A549 (cell line): ENCODE data around the gene JOSD1. TPM values are rescaled to one million over a fixed set of nuclear protein-coding genes. Genes with fewer than 3 reads are reported as not detected.

Experiments
- ATAC-seq, 2 experiments: fragments of 200-7000 bp in 1 of 2; fragments of >200 bp in 1 of 2; cut with Nextera tagmentation in 1 of 2; cut with Tn5 transposase in 1 of 2; 3 replicates each; pipeline versions ENCODE4 v1.8.0 to v1.9.1; 2018 to 2020; ENCODE audit warnings: mild to moderate bottlenecking in 1 of 2, moderate library complexity in 1 of 2
- CTCF ChIA-PET: fragments of 300-600 bp; sonication (Branson Sonifier 250); formaldehyde crosslinking; extraction: SDS; loops from one replicate; lab custom pipeline; 2021; ENCODE audit warnings: antibody characterized with exemption, inconsistent platforms; lab: Yijun Ruan, JAX
- POLR2A ChIA-PET: fragments of 350-600 bp; formaldehyde crosslinking; extraction: SDS; loops from one replicate; lab custom pipeline; 2021; ENCODE audit warnings: antibody characterized with exemption, inconsistent platforms; lab: Yijun Ruan, JAX
- DNase-seq, 2 experiments: peaks; one replicate each; pipeline versions ENCODE4 v3.0.0 to v3.0.0-alpha.2; 2011 to 2016; ENCODE audit warnings: low read depth in 1 of 2, low spot score in 1 of 2
- FAIRE-seq: peaks from 2 replicates; lab custom pipeline; 2011; peaks lifted over from hg19 to GRCh38; lab: Jason Lieb, UNC
- H3K27ac ChIP-seq, 2 experiments: fragments of >200 bp; sonication (Bioruptor Twin); formaldehyde crosslinking; 3 replicates each; pipeline ENCODE4 v1.5.1; 2016 to 2017
- H3K4me1 ChIP-seq: fragments of >200 bp; sonication (Bioruptor Twin); formaldehyde crosslinking; 3 replicates; pipeline ENCODE4 v1.6.1; 2016
- H3K4me2 ChIP-seq: fragments of >200 bp; sonication (Bioruptor Twin); formaldehyde crosslinking; 3 replicates; pipeline ENCODE4 v1.6.1; 2016
- H3K4me3 ChIP-seq: fragments of >200 bp; sonication (Bioruptor Twin); formaldehyde crosslinking; 3 replicates; pipeline ENCODE4 v1.5.1; 2016
- H3K9me3 ChIP-seq: fragments of >200 bp; sonication (Bioruptor Twin); formaldehyde crosslinking; 3 replicates; pipeline ENCODE4 v1.6.1; 2016
- BHLHE40 ChIP-seq: IDR thresholded peaks from 2 replicates; pipeline ENCODE4 v1.6.1; 2012; ENCODE audit warnings: low read depth, low read length, inconsistent platforms
- CEBPB ChIP-seq, 2 experiments: fragments of >200 bp in 1 of 2; sonication (Bioruptor Twin) in 1 of 2; formaldehyde crosslinking in 1 of 2; IDR thresholded peaks; 2 replicates each; pipeline ENCODE4 v1.6.1; 2012 to 2016
- CHD2 ChIP-seq: fragments of 150-350 bp; IDR thresholded peaks from 2 replicates; pipeline ENCODE4 v1.6.1; 2014; ENCODE audit warnings: low read length; ENCODE audit not compliant: partially characterized antibody
- FOSB ChIP-seq: fragments of 250-450 bp; sonication (Bioruptor Pico); IDR thresholded peaks from 2 replicates; pipeline ENCODE4 v1.5.0; 2020; ENCODE audit warnings: mild to moderate bottlenecking, moderate library complexity
- FOSL2 ChIP-seq, 2 experiments: fragments of 450-650 bp in 1 of 2; fragments of >200 bp in 1 of 2; sonication (Bioruptor Twin) in 1 of 2; formaldehyde crosslinking; IDR thresholded peaks; 2 replicates each; pipeline versions ENCODE4 v1.5.0 to v1.6.1; 2016 to 2020; ENCODE audit warnings: mild to moderate bottlenecking in 1 of 2, moderate library complexity in 1 of 2
- HES2 ChIP-seq: fragments of >200 bp; sonication (Bioruptor Twin); formaldehyde crosslinking; IDR thresholded peaks from 2 replicates; pipeline ENCODE4 v1.6.1; 2016
- HEYL ChIP-seq: fragments of 250-450 bp; sonication (Bioruptor Pico); IDR thresholded peaks from 2 replicates; pipeline ENCODE4 v1.8.0; 2021; ENCODE audit warnings: mild to moderate bottlenecking, moderate library complexity
- MAFK ChIP-seq: fragments of 450-650 bp; IDR thresholded peaks from 2 replicates; pipeline ENCODE4 v1.6.1; 2014; ENCODE audit not compliant: partially characterized antibody
- MAZ ChIP-seq: fragments of 150-350 bp; IDR thresholded peaks from 2 replicates; pipeline ENCODE4 v1.6.1; 2014; ENCODE audit warnings: antibody characterized with exemption, low read depth, low read length, borderline replicate concordance
- NPAS2 ChIP-seq: fragments of 250-450 bp; sonication (Bioruptor Pico); IDR thresholded peaks from 2 replicates; pipeline ENCODE4 v1.8.0; 2022; ENCODE audit warnings: mild to moderate bottlenecking, moderate library complexity, borderline replicate concordance
- NR3C1 ChIP-seq: fragments of >200 bp; sonication (Bioruptor Twin); formaldehyde crosslinking; IDR thresholded peaks from 3 replicates; pipeline ENCODE4 v1.6.1; 2017
- PBX3 ChIP-seq: IDR thresholded peaks from 2 replicates; pipeline ENCODE4 v1.6.1; 2012
- RAD21 ChIP-seq, 2 experiments: fragments of >200 bp in 1 of 2; sonication (Bioruptor Twin) in 1 of 2; formaldehyde crosslinking in 1 of 2; IDR thresholded peaks in 1 of 2; conservative IDR thresholded peaks in 1 of 2; 2 replicates in 1 of 2; 3 replicates in 1 of 2; pipeline ENCODE4 v1.6.1; 2012 to 2018; ENCODE audit warnings: inconsistent platforms in 1 of 2
- RCOR1 ChIP-seq: fragments of 150-350 bp; IDR thresholded peaks from 2 replicates; pipeline ENCODE4 v1.6.1; 2014; ENCODE audit warnings: antibody characterized with exemption, low read length, low read depth
- USF2 ChIP-seq: fragments of 450-650 bp; IDR thresholded peaks from 2 replicates; pipeline ENCODE4 v1.6.1; 2014; ENCODE audit warnings: antibody characterized with exemption
- ZC3H11A ChIP-seq: fragments of 450-650 bp; IDR thresholded peaks from 2 replicates; pipeline ENCODE4 v1.6.1; 2014; ENCODE audit warnings: antibody characterized with exemption, mild to moderate bottlenecking
- ZFP36 ChIP-seq: fragments of 450-650 bp; IDR thresholded peaks from 2 replicates; pipeline ENCODE4 v1.6.1; 2014; ENCODE audit warnings: borderline replicate concordance; ENCODE audit not compliant: partially characterized antibody
- ZSCAN20 ChIP-seq: fragments of 250-450 bp; sonication (Bioruptor Pico); IDR thresholded peaks from 2 replicates; pipeline ENCODE4 v1.8.0; 2022; ENCODE audit warnings: mild to moderate bottlenecking, moderate library complexity
- WGBS: methylation state at CpG from one replicate; pipeline ENCODE4 v1.1.6; 2017; ENCODE audit errors: missing lambda C conversion rate; 5-methylcytosine and 5-hydroxymethylcytosine counted together
- polyA plus RNA-seq, 4 experiments: library from polyadenylated mRNA; depleted of rRNA in 3 of 4; stranded (reverse); fragments of >200 nt; fragmentation: RNase III in 1 of 4; extraction: RNeasy Plus Mini Kit Qiagen cat#74134 plus additional on column Dnase treatment in 1 of 4; gene quantifications; 2 replicates in 3 of 4; 3 replicates in 1 of 4; pipeline ENCODE4 v1.2.3, GENCODE V29; 2011 to 2017
- TF ChIP-seq, protein P1 (sequence below): fragments of >200 bp; sonication (Bioruptor Twin); formaldehyde crosslinking; IDR thresholded peaks from 3 replicates; pipeline ENCODE4 v1.5.1; 2016
- TF ChIP-seq, protein P2 (sequence below): fragments of 250-450 bp; sonication (Bioruptor Pico); IDR thresholded peaks from 2 replicates; pipeline ENCODE4 v1.5.0; 2021; ENCODE audit warnings: mild to moderate bottlenecking, moderate library complexity, borderline replicate concordance

The JOSD1 gene
- polyA plus RNA-seq, 2 of the 4 experiments (the other 2 are of a cell fraction): 29.7 to 37.5 TPM

DNA sequence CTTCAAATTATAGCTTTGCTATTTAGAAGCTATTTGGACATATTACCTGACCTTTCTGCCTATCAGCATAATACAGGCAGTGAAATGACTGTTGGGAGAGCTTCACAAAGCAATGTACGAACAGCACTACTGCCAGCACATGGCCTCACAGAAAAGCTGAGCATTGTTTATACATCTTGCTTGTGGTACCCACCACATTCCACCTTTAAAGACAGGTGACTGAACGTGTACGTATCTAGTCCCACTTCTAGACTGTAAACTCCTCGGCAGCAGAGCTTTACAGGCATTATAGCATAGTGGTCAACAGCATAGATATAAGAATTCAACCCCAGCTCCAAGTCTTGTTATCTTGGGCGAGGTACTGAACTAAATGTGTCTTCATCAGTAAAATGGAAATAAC is 1.6 kb downstream of the JOSD1 start:
- H3K27ac ChIP-seq: peak overlapping the region; percentile 96 to 99
- ChIA-PET CTCF (interaction anchor here (1.6 to 5.6 kb wide), 2 partner anchors 17 to 19 kb away, joined by 4 to 47 read pairs; partner anchors contain the start of gene TOMM22), POLR2A (interaction anchor here (0.6 to 2.9 kb wide), 2 partner anchors 17 to 208 kb away, joined by 6 to 12 read pairs; partner anchors contain the start of gene TOMM22)
- H3K4me3 ChIP-seq: peak overlapping the region; percentile 88
- peaks cover 53% of the 10 kb centered on the region for H3K4me1 ChIP-seq
- TF ChIP-seq ZFP36: no peak
- TF ChIP-seq CEBPB (IDR thresholded peaks at IDR 0.05): no peak
- TF ChIP-seq, protein P1, sequence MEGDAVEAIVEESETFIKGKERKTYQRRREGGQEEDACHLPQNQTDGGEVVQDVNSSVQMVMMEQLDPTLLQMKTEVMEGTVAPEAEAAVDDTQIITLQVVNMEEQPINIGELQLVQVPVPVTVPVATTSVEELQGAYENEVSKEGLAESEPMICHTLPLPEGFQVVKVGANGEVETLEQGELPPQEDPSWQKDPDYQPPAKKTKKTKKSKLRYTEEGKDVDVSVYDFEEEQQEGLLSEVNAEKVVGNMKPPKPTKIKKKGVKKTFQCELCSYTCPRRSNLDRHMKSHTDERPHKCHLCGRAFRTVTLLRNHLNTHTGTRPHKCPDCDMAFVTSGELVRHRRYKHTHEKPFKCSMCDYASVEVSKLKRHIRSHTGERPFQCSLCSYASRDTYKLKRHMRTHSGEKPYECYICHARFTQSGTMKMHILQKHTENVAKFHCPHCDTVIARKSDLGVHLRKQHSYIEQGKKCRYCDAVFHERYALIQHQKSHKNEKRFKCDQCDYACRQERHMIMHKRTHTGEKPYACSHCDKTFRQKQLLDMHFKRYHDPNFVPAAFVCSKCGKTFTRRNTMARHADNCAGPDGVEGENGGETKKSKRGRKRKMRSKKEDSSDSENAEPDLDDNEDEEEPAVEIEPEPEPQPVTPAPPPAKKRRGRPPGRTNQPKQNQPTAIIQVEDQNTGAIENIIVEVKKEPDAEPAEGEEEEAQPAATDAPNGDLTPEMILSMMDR: no peak
- TF ChIP-seq NPAS2: no peak
- no peak for TF ChIP-seq ZC3H11A
- no peak for TF ChIP-seq MAFK
- no peak for TF ChIP-seq BHLHE40
- TF ChIP-seq PBX3: no peak
- no peak for TF ChIP-seq NR3C1
- no peak for TF ChIP-seq FOSB (CRISPR knock-in tag)
- no peak for TF ChIP-seq RCOR1
- TF ChIP-seq MAZ: no peak
- no peak for TF ChIP-seq CHD2
- TF ChIP-seq HES2: no peak
- no peak for TF ChIP-seq FOSL2 (IDR thresholded peaks at IDR 0.05)
- TF ChIP-seq FOSL2 (CRISPR knock-in tag; IDR thresholded peaks at IDR 0.05): no peak
- TF ChIP-seq ZSCAN20 (CRISPR knock-in tag): no peak
- TF ChIP-seq RAD21 (conservative IDR thresholded peaks at IDR 0.05 in 1 of 2, IDR thresholded peaks at IDR 0.05 in 1 of 2): no peak
- no peak for TF ChIP-seq HEYL (CRISPR knock-in tag)
- TF ChIP-seq USF2: no peak
- TF ChIP-seq, protein P2, sequence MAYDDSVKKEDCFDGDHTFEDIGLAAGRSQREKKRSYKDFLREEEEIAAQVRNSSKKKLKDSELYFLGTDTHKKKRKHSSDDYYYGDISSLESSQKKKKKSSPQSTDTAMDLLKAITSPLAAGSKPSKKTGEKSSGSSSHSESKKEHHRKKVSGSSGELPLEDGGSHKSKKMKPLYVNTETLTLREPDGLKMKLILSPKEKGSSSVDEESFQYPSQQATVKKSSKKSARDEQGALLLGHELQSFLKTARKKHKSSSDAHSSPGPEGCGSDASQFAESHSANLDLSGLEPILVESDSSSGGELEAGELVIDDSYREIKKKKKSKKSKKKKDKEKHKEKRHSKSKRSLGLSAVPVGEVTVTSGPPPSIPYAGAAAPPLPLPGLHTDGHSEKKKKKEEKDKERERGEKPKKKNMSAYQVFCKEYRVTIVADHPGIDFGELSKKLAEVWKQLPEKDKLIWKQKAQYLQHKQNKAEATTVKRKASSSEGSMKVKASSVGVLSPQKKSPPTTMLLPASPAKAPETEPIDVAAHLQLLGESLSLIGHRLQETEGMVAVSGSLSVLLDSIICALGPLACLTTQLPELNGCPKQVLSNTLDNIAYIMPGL (CRISPR knock-in tag): no peak
- 79% methylated on average over 5 of the region's 5 CpGs for WGBS
- H3K9me3 ChIP-seq: no peaks in the 10 kb centered on the region
- no peak for DNase-seq
- FAIRE-seq: no peak
- ATAC-seq: no peak
- peak overlapping the region; percentile 86 for H3K4me2 ChIP-seq
